Stimulated activated naive CD8-positive, alpha-beta T cell treated with anti-CD3 and anti-CD28 coated beads, Interleukin-15, amount 100 ng/mL, for 72 hours (primary cell): ENCODE measurements around the gene DNAJC9.

ENCODE experiments used
- ATAC-seq: fragments of 150-1000 bp; cut with Tn5 transposase; 2 replicates; pipeline ENCODE4 v1.10.0; 2021; ENCODE audit warnings: mild to moderate bottlenecking, moderate library complexity
- DNase-seq, 2 donors: peaks; one replicate each; pipeline ENCODE4 v3.0.0; 2021 to 2022
- H3K27ac Mint-ChIP-seq, 2 donors: one replicate each; pipeline ENCODE4 v1.8.0; 2022; ENCODE audit warnings: mild to moderate bottlenecking in 2 of 2, mixed read lengths in 2 of 2, moderate library complexity in 2 of 2
- H3K27me3 Mint-ChIP-seq: one replicate; pipeline ENCODE4 v1.8.0; 2022; ENCODE audit warnings: mixed read lengths
- H3K4me1 Mint-ChIP-seq: one replicate; pipeline ENCODE4 v1.8.0; 2022; ENCODE audit warnings: mild to moderate bottlenecking, mixed read lengths
- H3K4me3 Mint-ChIP-seq, 2 donors: one replicate each; pipeline ENCODE4 v1.8.0; 2022; ENCODE audit warnings: mild to moderate bottlenecking in 2 of 2, mixed read lengths in 2 of 2, moderate library complexity in 1 of 2
- H3K9me3 Mint-ChIP-seq, 2 donors: one replicate each; pipeline ENCODE4 v1.8.0; 2022; ENCODE audit warnings: mixed read lengths in 2 of 2

Gene DNAJC9

DNA sequence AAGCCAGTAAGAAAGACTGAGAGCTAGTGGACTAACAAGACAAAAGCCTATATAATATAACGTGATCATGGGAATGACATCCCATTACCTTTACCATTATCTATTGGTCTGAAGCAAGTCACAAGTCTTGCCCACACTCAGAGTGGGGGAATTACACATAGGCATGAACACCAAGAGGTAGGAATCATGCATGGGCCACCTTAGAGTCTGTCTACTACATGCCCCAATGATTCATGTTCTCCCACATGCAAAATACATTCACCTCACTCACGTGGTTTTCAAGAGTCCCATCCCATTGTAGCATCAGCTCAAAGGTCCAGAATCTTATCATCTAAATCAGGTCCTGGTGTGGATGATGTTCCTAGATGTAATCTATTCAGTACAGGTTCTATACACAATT is 29.4 kb downstream of the DNAJC9 start:
- H3K27me3 Mint-ChIP-seq, result no peaks in the 10 kb centered on the region
- no peak overlapping the region for H3K27ac Mint-ChIP-seq
- no peak for ATAC-seq
- no peaks in the 10 kb centered on the region for H3K9me3 Mint-ChIP-seq
- DNase-seq, result no peak
- no peak overlapping the region for H3K4me3 Mint-ChIP-seq
- no peaks in the 10 kb centered on the region for H3K4me1 Mint-ChIP-seq

DNA sequence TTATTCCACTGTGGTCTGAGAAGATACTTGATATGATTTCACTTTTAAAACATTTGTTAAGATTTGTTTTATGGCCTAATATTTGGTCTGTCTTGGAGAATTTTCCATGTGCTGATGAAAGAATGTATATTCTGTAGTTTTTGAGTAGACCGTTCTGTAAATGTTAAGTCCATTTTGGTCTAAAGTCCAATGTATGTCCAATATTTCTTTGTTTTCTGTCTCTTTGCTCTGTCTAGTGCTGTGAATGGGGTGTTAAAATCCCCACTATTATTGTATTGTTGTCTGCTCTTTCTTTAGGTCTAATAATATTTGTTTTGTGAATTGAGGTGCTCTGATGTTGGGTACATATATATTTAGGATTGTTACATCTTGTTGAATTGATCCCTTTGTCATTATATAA is 31.3 kb downstream of the DNAJC9 start:
- no peak overlapping the region for H3K4me3 Mint-ChIP-seq
- no peaks in the 10 kb centered on the region for H3K27me3 Mint-ChIP-seq
- no peaks in the 10 kb centered on the region for H3K4me1 Mint-ChIP-seq
- H3K9me3 Mint-ChIP-seq, result no peaks in the 10 kb centered on the region
- DNase-seq (no peak), ATAC-seq (no peak)
- H3K27ac Mint-ChIP-seq, result no peak overlapping the region

DNA sequence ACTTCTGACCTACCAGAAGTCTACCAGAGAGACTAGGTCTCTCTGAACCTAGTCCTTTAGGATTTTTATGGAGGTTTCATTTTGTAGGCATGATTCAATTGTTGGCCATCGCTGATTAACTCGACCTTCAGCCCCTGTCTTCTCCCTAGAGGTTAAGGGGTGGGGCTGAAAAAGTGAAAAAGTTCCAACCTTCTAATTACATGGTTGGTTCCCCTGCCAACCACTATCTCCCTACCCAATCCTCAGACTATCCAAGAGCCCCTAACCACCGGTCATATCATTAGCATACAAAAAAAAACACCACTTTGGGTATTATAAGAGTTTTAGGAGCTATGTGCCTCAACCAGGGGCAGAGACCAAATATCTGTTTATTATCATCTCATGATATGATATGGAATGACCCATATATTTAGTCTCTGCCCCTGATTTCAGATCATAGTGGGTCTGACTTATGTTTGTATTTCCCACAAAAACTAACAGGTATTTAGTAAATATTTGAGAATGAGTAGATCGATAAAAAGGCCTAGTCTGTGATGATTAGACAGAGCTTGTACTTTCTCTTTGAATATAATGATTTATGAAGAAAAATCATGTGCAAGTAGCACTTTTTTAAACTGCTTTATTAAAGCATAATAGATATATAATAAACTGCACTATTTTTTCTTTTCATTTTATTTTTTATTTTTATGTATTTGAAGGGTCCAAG is 35.8 kb downstream of the DNAJC9 start:
- Mint-ChIP-seq H3K27ac (no peak overlapping the region), H3K9me3 (peaks cover 0 to 2% of the 10 kb centered on the region in 2 donors), H3K4me3 (no peak overlapping the region), H3K4me1 (no peaks in the 10 kb centered on the region), H3K27me3 (no peaks in the 10 kb centered on the region)
- DNase-seq, result no peak
- no peak for ATAC-seq

DNA sequence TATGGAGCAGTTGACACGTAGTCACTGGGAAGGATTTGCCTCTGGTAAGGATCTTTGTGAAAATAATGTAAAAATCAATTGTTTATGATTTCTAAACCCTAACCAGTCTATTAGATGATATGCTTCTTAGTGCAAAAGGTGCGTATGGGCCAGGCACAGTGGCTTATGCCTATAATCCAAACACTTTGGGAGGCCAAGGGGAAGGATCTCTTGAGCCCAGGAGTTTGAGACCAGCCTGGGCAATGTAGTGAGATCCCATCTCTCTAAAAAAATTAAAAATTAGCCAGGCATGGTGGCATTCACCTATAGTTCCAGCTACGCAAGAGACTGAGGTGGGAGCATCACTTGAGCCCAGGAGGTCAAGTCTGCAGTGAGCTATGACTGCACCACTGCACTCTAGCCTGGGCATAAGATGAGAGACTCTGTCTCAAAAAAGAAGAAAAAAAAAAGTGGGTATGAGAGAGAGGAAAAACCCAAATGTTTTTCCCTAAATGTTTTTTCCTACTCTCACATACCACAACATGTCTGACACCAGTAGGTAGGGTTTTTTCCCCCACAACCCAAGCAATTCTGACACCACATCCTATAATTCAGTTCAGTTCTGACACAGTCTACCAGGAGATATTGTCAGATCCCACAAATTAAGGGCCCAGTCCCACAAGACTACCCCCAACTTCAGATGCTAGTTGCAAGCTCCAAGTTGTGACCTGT is 36.5 kb downstream of the DNAJC9 start:
- Mint-ChIP-seq H3K27ac (no peak overlapping the region), H3K4me1 (no peaks in the 10 kb centered on the region), H3K9me3 (peaks cover 0 to 8% of the 10 kb centered on the region in 2 donors), H3K27me3 (no peaks in the 10 kb centered on the region), H3K4me3 (no peak overlapping the region)
- ATAC-seq, result no peak
- no peak for DNase-seq

DNA sequence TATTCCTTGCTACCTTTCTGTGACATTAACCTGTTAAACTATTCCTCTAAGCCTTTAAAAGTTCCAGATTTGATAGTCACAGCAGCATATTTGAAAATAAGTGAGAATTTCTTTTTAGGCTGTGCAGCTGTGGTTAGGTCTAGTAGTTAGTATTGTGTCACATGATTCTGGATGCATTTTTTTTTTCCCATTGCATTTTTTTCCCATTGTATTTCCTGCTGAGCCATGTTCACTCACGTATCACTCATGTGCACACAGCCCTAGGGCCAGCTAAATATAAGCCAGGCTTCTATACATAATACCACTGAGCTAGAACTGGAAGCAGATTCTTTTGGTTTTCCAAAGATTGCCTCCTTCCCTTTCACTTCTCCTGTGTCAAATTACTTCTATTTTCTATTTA is 37.4 kb downstream of the DNAJC9 start:
- DNase-seq, result no peak

DNA sequence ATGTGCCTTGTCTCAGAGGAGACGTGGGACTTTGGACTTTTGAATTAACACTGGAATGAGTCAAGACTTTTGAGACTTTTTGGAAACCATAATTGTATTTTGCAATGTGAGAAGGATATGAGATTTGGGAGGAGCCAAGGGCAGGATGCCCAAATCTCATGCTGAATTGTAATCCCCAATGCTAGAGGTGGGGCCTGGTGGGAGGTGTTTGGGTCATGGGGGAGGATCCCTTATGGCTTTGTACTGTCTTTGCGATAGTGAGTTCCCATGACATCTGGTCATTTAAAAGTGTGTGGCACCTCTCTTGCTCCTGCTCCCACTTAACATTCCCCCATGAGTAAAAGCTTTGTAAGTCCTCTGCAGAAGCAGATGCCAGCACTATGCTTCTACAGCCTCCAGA is 39.2 kb downstream of the DNAJC9 start:
- DNase-seq (no peak), ATAC-seq (no peak)
- Mint-ChIP-seq H3K9me3 (peaks cover 0 to 8% of the 10 kb centered on the region in 2 donors), H3K27me3 (no peaks in the 10 kb centered on the region), H3K4me3 (no peak overlapping the region), H3K4me1 (no peaks in the 10 kb centered on the region), H3K27ac (no peak overlapping the region)

More for the DNA sequence above, 37.4 kb downstream of the DNAJC9 start:
- Mint-ChIP-seq H3K27ac (no peak overlapping the region), H3K4me3 (no peak overlapping the region), H3K4me1 (no peaks in the 10 kb centered on the region), H3K9me3 (peaks cover 0 to 8% of the 10 kb centered on the region in 2 donors), H3K27me3 (no peaks in the 10 kb centered on the region)
- no peak for ATAC-seq

DNA sequence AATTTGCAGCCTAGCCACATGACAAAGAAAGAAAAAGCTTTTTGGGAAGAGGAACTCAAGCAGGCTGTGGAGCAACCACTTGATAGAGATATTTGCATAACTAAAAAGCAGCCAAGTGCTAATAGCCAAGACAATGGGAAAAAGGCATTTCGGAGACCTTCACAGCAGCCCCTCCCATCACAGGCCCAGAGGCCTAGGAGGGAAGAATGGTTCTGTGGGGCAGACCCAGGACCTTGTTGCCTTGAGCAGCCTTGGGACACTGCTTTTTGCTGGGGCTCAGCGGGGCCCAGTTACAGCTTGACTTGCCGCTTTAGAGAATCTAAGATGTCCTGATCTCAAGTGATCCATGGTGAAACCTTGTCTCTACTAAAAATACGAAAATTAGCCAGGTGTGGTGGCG is 40.7 kb downstream of the DNAJC9 start:
- DNase-seq (no peak), ATAC-seq (no peak)
- Mint-ChIP-seq H3K4me1 (no peaks in the 10 kb centered on the region), H3K27me3 (no peaks in the 10 kb centered on the region), H3K9me3 (peaks cover 0 to 8% of the 10 kb centered on the region in 2 donors), H3K4me3 (no peak overlapping the region), H3K27ac (no peak overlapping the region)

DNA sequence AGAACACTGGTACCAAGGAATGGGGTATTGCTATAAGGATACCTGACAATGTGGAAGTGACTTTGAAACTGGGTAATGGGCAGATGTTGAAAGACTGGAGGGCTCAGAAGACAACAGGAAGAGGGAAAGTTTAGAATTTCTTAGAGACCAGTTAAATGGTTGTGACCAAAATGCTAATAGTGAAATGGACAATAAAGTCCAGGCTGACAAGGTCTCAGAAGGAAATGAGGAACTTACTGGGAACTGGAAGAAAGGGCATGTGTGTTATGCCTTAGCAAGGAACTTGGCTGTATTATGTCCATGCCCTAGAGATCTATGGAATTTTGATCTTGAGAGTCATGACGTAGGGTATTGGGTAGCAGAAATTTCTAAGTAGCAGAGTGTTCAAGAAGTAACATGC is 41.2 kb downstream of the DNAJC9 start:
- DNase-seq (no peak), ATAC-seq (no peak)
- Mint-ChIP-seq H3K4me1 (no peaks in the 10 kb centered on the region), H3K27ac (no peak overlapping the region), H3K4me3 (no peak overlapping the region), H3K27me3 (no peaks in the 10 kb centered on the region), H3K9me3 (peaks cover 0 to 8% of the 10 kb centered on the region in 2 donors)

DNA sequence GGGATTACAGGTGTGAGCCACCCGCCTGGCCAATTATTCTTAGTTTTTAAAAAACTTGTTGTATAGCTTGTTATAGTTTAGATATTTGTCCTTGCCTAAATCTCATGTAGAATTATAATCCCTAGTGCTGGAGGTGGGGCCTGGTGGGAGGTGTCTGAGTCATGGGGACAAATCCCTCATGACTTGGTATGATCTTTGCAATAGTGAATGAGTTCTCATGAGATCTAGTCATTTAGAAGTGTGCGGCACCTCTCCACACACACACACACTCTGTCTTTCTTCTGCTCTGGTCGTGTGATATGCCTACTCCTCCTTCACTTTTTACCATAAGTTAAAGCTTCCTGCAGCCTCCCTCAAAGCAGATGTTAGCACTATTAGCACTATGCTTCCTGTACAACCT is 42.0 kb downstream of the DNAJC9 start:
- no peak for ATAC-seq
- H3K4me3 Mint-ChIP-seq, result no peak overlapping the region
- H3K27me3 Mint-ChIP-seq, result no peaks in the 10 kb centered on the region
- peaks cover 0 to 8% of the 10 kb centered on the region in 2 donors for H3K9me3 Mint-ChIP-seq
- H3K27ac Mint-ChIP-seq, result no peak overlapping the region
- no peak for DNase-seq
- H3K4me1 Mint-ChIP-seq, result no peaks in the 10 kb centered on the region
